BJ (cell line): ENCODE data around the gene LRRTM2. TPM values are rescaled to one million over a fixed set of nuclear protein-coding genes. Genes with fewer than 3 reads are reported as not detected.

Experiments
- CTCF ChIA-PET: fragments of 350-600 bp; formaldehyde crosslinking; extraction: SDS; loops from one replicate; lab custom pipeline; 2021; ENCODE audit warnings: antibody characterized with exemption, inconsistent platforms; lab: Yijun Ruan, JAX
- POLR2A ChIA-PET: fragments of 300-600 bp; sonication (Branson Sonifier 250); formaldehyde crosslinking; extraction: SDS; loops from one replicate; lab custom pipeline; 2021; ENCODE audit warnings: antibody characterized with exemption; lab: Charles Lee
- DNase-seq: peaks from one replicate; pipeline ENCODE4 v3.0.0-alpha.2; 2011; ENCODE audit warnings: low read depth
- H3K27me3 ChIP-seq: 2 replicates; pipeline ENCODE4 v1.6.0; 2011; ENCODE audit warnings: low read length; ENCODE audit not compliant: control insufficient read depth, insufficient read depth
- H3K36me3 ChIP-seq: 2 replicates; pipeline ENCODE4 v1.5.1; 2011; ENCODE audit warnings: low read length; ENCODE audit not compliant: control insufficient read depth, insufficient read depth
- H3K4me3 ChIP-seq: 2 replicates; pipeline ENCODE4 v1.5.1; 2011; ENCODE audit warnings: low read depth, mild to moderate bottlenecking, control low read depth, low read length
- polyA plus RNA-seq: library from polyadenylated mRNA; depleted of rRNA; stranded (reverse); fragments of >200 nt; gene quantifications from 2 replicates; pipeline ENCODE4 v1.2.3, GENCODE V29; 2011
- TF ChIP-seq, protein P1 (sequence below): IDR thresholded peaks from 2 replicates; pipeline ENCODE4 v1.5.1; 2011; ENCODE audit warnings: low read depth, mild to moderate bottlenecking, control low read depth, inconsistent platforms, low read length, moderate library complexity; ENCODE audit not compliant: insufficient read depth

Gene LRRTM2
- polyA plus RNA-seq, 1 experiment = 0.02 TPM

GRCh38 chr5:138914338-138914737, 39.2 kb upstream of the LRRTM2 start:
- ChIA-PET CTCF (no interaction called here), POLR2A (no interaction called here)
- peaks cover 3% of the 10 kb centered on the region for H3K36me3 ChIP-seq
- TF ChIP-seq, protein P1, sequence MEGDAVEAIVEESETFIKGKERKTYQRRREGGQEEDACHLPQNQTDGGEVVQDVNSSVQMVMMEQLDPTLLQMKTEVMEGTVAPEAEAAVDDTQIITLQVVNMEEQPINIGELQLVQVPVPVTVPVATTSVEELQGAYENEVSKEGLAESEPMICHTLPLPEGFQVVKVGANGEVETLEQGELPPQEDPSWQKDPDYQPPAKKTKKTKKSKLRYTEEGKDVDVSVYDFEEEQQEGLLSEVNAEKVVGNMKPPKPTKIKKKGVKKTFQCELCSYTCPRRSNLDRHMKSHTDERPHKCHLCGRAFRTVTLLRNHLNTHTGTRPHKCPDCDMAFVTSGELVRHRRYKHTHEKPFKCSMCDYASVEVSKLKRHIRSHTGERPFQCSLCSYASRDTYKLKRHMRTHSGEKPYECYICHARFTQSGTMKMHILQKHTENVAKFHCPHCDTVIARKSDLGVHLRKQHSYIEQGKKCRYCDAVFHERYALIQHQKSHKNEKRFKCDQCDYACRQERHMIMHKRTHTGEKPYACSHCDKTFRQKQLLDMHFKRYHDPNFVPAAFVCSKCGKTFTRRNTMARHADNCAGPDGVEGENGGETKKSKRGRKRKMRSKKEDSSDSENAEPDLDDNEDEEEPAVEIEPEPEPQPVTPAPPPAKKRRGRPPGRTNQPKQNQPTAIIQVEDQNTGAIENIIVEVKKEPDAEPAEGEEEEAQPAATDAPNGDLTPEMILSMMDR = no peak
- H3K4me3 ChIP-seq = no peak overlapping the region
- no peaks in the 10 kb centered on the region for H3K27me3 ChIP-seq
- DNase-seq = no peak

- Histone ChIP-seq H3K27me3 (no peaks in the 10 kb centered on the region), H3K4me3 (no peak overlapping the region), H3K36me3 (peaks cover 3% of the 10 kb centered on the region)
- TF ChIP-seq, protein P1 = no peak
- DNase-seq = no peak
- ChIA-PET CTCF (no interaction called here), POLR2A (no interaction called here)
These were observed 38.6 kb upstream of the LRRTM2 start for GRCh38 chr5:138913773-138914172.

GRCh38 chr5:138912093-138912492, 37.0 kb upstream of the LRRTM2 start:
- TF ChIP-seq, protein P1 = no peak
- DNase-seq = no peak
- Histone ChIP-seq H3K27me3 (no peaks in the 10 kb centered on the region), H3K4me3 (no peak overlapping the region), H3K36me3 (peaks cover 1% of the 10 kb centered on the region)
- POLR2A ChIA-PET = no interaction called here
- CTCF ChIA-PET = no interaction called here

GRCh38 chr5:138911441-138911840, 36.3 kb upstream of the LRRTM2 start:
- POLR2A ChIA-PET = no interaction called here
- Histone ChIP-seq H3K36me3 (peaks cover 1% of the 10 kb centered on the region), H3K4me3 (no peak overlapping the region), H3K27me3 (no peaks in the 10 kb centered on the region)
- CTCF ChIA-PET = no interaction called here
- DNase-seq = peak; percentile 15
- TF ChIP-seq, protein P1 = no peak

DNA sequence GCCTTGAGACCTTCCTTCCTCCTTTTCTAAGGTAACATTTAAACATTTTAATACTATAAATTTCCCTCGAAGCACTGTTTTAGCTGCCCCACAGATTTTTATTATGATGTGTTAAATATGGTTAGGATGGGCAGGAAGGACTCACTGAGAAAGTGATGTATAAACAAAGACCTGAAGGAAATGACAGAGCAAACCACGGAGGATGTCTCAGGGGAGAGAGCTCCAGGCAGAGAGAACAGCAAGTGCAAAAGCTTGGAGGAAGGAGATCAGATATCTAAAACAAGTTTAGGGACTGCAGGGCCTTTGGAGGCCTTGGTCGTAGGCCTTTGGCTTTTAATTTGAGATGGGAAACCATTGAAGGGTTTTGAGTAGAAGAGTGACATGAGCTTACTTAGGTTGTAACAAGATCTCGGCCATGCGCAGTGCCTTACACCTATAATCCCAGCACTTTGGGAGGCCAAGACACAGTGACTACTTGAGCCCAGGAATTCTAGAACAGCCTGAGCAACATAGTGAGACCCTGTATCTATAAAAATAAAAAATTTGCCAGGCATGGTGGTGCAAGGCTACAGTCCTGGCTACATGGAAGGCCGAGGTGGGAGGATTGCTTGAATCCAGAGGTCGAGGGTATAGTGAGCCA, 35.5 kb upstream of the LRRTM2 start:
- TF ChIP-seq, protein P1 = no peak
- POLR2A ChIA-PET = interaction anchor here (0.5 kb wide), 1 partner anchor 111 kb away, joined by 3 read pairs; no protein-coding TSS in a partner anchor
- CTCF ChIA-PET = no interaction called here
- Histone ChIP-seq H3K27me3 (no peaks in the 10 kb centered on the region), H3K36me3 (peaks cover 1% of the 10 kb centered on the region), H3K4me3 (no peak overlapping the region)
- no peak for DNase-seq
